HG03097 (cell line): ENCODE results near the gene TAS2R60.
"Not testable (repeated sequence)": the region's sequence is repeated elsewhere in the genome, so short reads cannot be mapped to it uniquely, and the experiment has no call there.

Experiments
- ATAC-seq: cut with Tn5 transposase; IDR thresholded peaks from one replicate; pipeline ENCODE4 v1.9.1; 2021; ENCODE audit not compliant: unreplicated experiment, low FRiP score

Gene TAS2R60

GRCh38 chr7:143410521-143411004 is 32.7 kb upstream of the TAS2R60 start:
- ATAC-seq = no peak

DNA sequence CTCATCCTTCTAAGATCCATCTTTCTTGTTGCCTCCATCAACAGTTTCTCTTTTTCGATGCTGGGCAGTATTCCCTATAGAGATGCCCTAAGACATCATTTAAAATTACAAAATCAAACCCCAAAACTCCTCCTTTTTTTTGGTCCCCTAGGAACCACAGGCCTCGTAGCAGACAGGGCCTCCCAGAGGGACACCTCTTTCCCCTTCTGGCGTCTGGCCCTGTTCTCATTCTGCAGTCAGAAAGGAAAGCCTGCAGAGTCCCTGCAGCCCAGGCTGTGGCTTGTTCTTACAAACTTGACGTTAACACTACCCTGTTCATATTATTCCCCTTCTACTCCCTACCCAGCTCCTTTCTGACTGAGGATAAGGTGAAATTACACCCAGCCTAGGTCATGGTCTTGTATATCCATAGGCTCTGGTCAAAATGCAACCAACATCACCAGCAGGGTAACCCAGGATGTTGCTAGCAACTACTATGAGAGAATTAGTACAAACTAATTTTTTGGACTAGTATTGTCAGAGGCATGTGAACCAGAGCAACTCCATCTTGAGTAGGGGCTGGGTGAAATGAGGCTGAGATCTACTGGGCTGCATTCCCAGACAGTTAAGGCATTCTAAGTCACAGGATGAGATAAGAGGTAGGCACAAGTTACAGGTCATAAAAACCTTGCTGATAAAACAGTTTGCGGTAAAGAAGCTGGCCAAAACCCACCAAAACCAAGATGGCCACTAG is 31.1 kb upstream of the TAS2R60 start:
- no peak for ATAC-seq

GRCh38 chr7:143413123-143413522 is 30.1 kb upstream of the TAS2R60 start:
- no peak for ATAC-seq

DNA sequence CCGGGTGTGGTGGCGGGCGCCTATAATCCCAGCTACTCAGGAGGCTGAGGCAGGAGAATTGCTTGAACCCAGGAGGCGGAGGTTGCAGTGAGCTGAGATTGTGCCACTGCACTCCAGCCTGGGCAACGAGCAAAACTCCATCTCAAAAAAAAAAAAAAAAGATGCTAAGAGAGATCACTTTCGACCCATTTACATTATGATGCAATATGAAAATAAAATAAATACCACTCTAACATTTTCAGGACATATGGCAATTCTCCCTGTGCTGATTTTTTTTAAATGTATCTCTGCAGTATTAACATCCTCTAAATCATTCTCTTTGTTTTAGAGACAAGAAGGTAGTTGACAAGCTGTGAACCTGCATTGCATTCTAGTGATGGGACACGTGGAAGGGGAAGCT is 28.0 kb upstream of the TAS2R60 start:
- not testable (repeated sequence) for ATAC-seq

DNA sequence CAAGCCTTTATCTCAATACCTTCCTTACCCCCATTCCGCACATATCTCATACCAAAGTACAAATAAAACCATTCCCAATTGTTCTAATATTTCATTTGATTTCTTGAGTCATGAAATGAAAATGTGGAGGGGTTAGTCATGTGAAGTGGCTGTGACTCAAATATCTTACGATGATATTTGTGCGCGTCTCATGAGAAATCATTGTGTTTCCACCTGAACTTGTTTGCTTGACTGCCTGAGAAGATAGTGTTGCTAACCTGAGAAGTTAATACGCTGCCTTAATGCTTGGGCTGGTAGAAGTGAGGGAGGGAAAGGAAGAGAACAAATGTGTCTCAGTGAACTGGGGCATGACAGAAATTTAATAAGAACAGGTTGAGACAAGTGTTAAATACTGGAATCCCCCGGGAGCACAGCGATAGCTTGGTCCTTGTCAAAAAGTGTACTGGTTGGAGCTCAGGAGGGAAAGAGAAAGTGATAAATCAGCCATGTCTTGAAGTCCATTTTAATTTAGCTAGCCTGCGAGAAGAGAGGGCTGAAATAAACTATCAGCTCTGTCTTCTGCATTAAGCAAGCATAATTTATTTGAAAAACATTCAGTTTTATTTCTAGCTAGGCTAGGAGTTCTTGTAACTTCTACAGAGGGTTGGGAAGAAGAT is 27.4 kb upstream of the TAS2R60 start:
- ATAC-seq = no peak

DNA sequence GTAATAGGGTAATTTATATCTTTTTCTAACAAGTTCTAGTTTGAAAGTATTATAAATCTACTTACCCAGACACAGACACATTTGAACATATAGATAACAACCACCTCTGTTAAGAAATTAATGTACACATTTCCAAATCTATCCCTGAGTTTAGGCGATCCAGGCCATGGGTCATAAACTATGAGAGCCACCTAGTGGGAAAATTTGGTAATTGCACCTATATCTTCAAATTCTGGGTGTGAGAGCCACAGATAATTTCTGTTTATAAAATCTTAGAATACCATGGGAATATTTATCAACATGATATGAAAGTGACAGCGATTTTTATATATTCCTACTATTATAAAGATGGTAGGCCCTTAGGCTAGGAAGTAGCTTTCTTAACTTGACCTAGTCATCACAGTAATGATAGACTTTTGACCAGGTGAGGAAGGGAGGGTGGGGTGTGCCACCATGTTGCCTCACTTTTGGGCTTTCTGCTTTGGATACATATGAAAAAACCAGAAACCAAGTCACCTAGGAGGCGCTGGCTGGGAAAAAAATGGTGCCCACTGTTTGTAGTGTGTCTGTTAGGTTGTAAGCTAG is 26.6 kb upstream of the TAS2R60 start:
- no peak for ATAC-seq

DNA sequence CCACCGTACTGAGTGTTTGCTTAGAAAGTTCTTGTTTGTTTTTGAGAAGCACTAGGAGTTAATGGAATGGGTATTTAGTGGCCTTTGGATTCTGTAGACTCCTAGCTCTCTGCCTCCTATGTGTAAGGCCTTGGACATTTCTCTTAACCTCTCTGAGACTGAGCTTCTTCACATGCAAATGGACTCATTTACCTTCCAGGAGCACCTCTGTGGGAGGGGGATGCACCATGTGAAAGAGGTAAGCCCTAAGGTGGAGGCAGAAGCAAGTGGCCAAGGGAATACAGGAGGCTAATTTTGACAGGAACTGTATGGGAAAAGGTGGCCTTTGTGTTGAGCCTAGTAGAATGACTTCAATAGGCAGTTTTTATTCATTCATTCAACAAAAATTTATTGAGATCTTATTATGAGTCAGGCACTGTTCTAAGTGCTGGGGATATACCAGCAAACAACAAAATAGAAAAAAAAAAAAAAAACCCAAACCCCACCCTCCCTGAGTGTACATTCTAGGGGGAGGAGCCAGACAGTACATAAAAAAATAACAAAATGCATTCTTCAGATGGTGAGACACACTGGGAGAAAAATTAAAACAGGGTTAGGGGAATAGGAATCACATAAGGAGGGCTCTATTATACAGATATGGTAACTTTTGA is 25.4 kb upstream of the TAS2R60 start:
- no peak for ATAC-seq

GRCh38 chr7:143418681-143419458 is 24.4 kb upstream of the TAS2R60 start:
- ATAC-seq = no peak

GRCh38 chr7:143419880-143420279 is 23.4 kb upstream of the TAS2R60 start:
- no peak for ATAC-seq

DNA sequence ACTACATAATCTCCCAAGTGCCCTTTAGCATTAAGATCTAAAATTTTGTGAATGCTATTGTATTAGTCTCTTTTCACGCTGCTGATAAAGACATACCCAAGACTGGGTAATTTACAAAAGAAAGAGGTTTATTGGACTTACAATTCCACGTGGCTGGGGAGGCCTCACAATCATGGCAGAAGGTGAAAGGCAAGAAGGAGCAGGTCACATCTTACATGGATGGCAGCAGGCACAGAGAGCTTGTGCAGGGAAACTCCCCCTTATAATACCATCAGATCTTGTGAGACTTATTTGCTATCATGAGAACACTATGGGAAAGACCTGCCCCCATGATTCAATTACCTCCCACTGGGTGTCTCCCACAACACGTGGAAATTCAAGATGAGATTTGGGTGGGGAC is 22.6 kb upstream of the TAS2R60 start:
- ATAC-seq = not testable (repeated sequence)

DNA sequence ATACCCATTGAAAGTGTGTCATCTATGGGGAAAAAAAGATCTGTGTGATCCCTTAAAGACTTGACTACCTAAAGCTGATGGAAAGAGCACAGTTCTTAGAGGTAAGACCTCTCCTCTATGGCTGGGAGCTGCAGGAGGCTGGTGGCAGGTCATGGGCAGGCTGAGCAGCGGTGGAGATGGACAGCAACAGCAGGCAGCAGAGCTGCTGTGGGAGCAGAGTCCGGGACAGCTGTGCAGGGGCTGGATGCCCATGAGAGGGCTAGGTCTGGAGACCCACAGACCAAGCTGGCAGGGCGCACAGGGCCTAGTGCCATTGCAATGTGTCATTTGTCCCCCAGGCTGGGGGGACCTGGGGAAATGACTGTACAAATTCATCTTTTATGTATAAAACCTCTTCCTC is 21.2 kb upstream of the TAS2R60 start:
- ATAC-seq = no peak

GRCh38 chr7:143424476-143424875 is 18.8 kb upstream of the TAS2R60 start:
- not testable (repeated sequence) for ATAC-seq

- no peak for ATAC-seq
Observed at GRCh38 chr7:143426479-143427142, 16.6 kb upstream of the TAS2R60 start.

- no peak for ATAC-seq
Observed at GRCh38 chr7:143429770-143430698, 13.2 kb upstream of the TAS2R60 start.

GRCh38 chr7:143431109-143431508 is 12.1 kb upstream of the TAS2R60 start:
- ATAC-seq = no peak

DNA sequence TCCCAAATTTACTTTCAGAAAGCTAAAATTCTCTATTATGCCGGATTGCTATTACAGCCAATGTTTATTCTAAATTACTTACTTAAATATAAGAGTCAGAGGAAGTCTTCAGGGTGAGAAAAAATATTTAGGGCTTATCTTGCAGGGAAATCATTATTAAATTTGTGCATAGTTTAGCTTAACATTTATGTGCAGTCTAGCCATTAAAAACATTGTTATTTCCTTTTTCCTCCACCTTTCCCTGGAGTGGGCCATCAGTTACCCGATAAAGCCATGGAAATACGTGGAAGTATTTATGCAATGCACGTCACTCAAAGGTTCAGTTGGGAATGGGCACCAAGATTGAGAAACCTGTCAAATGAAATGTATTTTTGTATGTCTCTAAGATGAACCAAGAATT is 9.5 kb upstream of the TAS2R60 start:
- ATAC-seq = no peak

DNA sequence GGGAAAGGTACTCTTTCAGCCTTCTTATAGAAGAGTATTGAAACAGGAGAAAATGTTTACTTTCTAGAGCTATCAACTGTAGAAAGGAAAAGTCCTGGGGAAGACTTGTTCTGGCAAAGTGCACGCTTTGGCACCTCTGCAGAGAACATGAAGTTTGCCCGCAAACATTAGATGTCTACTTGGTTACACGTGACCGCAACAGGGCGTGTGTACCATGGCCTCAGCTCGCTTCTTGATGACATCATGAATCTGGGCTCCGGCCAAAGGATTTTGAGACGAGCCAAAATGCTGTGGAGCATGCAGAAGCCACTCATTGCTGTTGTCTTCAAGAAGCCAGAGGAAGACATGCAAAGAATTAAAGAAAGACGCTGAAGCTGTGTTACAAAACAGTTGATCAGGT is 8.6 kb upstream of the TAS2R60 start:
- no peak for ATAC-seq

DNA sequence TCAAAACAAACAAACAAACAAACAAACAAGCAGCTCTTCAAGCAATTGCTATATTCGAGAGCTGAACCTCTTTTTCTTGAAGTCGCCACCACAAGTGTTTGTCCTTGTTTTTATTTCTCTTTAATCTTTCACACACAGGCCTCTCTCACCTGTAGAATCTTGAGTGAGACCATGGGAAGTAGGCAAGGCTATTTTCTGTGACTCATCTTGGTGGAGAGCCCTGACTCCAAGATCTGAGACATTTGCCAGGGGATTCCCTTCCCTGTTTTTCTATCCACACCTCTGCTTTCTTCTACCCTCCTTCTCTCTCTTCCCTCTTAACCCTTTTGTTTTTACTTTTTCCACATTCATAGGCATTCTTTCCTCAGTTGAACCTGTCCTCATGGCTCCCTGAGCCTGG is 8.0 kb upstream of the TAS2R60 start:
- no peak for ATAC-seq
